Osteoblast (primary cell): ENCODE measurements around the gene BDH1. TPM values are rescaled to one million over a fixed set of nuclear protein-coding genes. Genes with fewer than 3 reads are reported as not detected.
A peak's percentile ranks its signal among the peaks of the same experiment; 100 is the strongest.

Experiments used
- DNase-seq: peaks from one replicate; pipeline ENCODE4 v3.0.0; 2011; ENCODE audit warnings: low spot score, mixed read lengths; ENCODE audit not compliant: insufficient read length; ENCODE audit errors: missing footprints
- H2AFZ ChIP-seq: 2 replicates; pipeline ENCODE4 v1.6.0; 2011; ENCODE audit warnings: mild to moderate bottlenecking, low read length
- H3K27ac ChIP-seq: 2 replicates; pipeline ENCODE4 v1.5.1; 2011; ENCODE audit warnings: mild to moderate bottlenecking, low read depth, low read length, moderate library complexity
- H3K27me3 ChIP-seq: 2 replicates; pipeline ENCODE4 v1.6.0; 2012; ENCODE audit warnings: mild to moderate bottlenecking, control low read depth, inconsistent platforms, low read length, moderate library complexity; ENCODE audit not compliant: insufficient read depth
- H3K36me3 ChIP-seq: 2 replicates; pipeline ENCODE4 v1.5.1; 2011; ENCODE audit warnings: mild to moderate bottlenecking, low read length, control low read depth, moderate library complexity; ENCODE audit not compliant: insufficient read depth
- H3K4me1 ChIP-seq: 2 replicates; pipeline ENCODE4 v1.5.1; 2011; ENCODE audit warnings: mild to moderate bottlenecking, low read length, control low read depth, moderate library complexity; ENCODE audit not compliant: insufficient read depth
- H3K4me2 ChIP-seq: 2 replicates; pipeline ENCODE4 v1.6.0; 2011; ENCODE audit warnings: mild to moderate bottlenecking, low read length; ENCODE audit not compliant: insufficient read depth
- H3K4me3 ChIP-seq: fragments of 200-600 bp; sonication (generic); 3 replicates; pipeline ENCODE4 v1.5.1; 2012; ENCODE audit warnings: mild to moderate bottlenecking, low read length, inconsistent platforms; ENCODE audit not compliant: insufficient read depth
- H3K79me2 ChIP-seq: 2 replicates; pipeline ENCODE4 v1.6.0; 2012; ENCODE audit warnings: mild to moderate bottlenecking, low read length, control low read depth, inconsistent platforms; ENCODE audit not compliant: insufficient read depth
- H3K9me3 ChIP-seq: 2 replicates; pipeline ENCODE4 v1.5.1; 2011; ENCODE audit warnings: low read depth, low read length, control low read depth
- H4K20me1 ChIP-seq: 2 replicates; pipeline ENCODE4 v1.6.0; 2012; ENCODE audit warnings: mild to moderate bottlenecking, low read length, control low read depth; ENCODE audit not compliant: insufficient read depth
- CTCF ChIP-seq: IDR thresholded peaks from 2 replicates; pipeline ENCODE4 v1.5.1; 2011; ENCODE audit warnings: mild to moderate bottlenecking, low read depth, low read length, moderate library complexity; ENCODE audit errors: extremely low read depth
- total RNA-seq: library from RNA; depleted of rRNA; stranded (reverse); fragments of >200 nt; gene quantifications from 2 replicates; pipeline ENCODE4 v1.2.3, GENCODE V29; 2012

The BDH1 gene
- total RNA-seq, 1 donor = 5.8 TPM

GRCh38 chr3:197508924-197509775, 46.6 kb downstream of the BDH1 start:
- H3K27ac ChIP-seq = peak overlapping the region; percentile 81
- DNase-seq = peak; percentile 76
- peaks cover 17% of the 10 kb centered on the region for H3K4me1 ChIP-seq
- no peaks in the 10 kb centered on the region for H3K9me3 ChIP-seq
- no peak for TF ChIP-seq CTCF
- peak overlapping the region; percentile 73 for H3K4me2 ChIP-seq
- no peaks in the 10 kb centered on the region for H3K79me2 ChIP-seq
- H4K20me1 ChIP-seq = no peaks in the 10 kb centered on the region
- peak overlapping the region; percentile 74 for H3K4me3 ChIP-seq
- H3K36me3 ChIP-seq = no peaks in the 10 kb centered on the region
- peak overlapping the region; percentile 89 for H2AFZ ChIP-seq
- H3K27me3 ChIP-seq = no peaks in the 10 kb centered on the region

- H3K9me3 ChIP-seq = no peaks in the 10 kb centered on the region
- no peak overlapping the region for H3K27ac ChIP-seq
- no peak for TF ChIP-seq CTCF
- H3K79me2 ChIP-seq = no peaks in the 10 kb centered on the region
- H3K36me3 ChIP-seq = no peaks in the 10 kb centered on the region
- peaks cover 17% of the 10 kb centered on the region for H3K4me1 ChIP-seq
- no peak overlapping the region for H2AFZ ChIP-seq
- no peak overlapping the region for H3K4me3 ChIP-seq
- H3K4me2 ChIP-seq = no peak overlapping the region
- H3K27me3 ChIP-seq = no peaks in the 10 kb centered on the region
- peak; percentile 44 for DNase-seq
- H4K20me1 ChIP-seq = no peaks in the 10 kb centered on the region
These were observed 47.3 kb downstream of the BDH1 start for GRCh38 chr3:197508461-197508860.

GRCh38 chr3:197508051-197508451, 47.7 kb downstream of the BDH1 start:
- no peak overlapping the region for H2AFZ ChIP-seq
- no peak for TF ChIP-seq CTCF
- no peaks in the 10 kb centered on the region for H3K36me3 ChIP-seq
- H3K9me3 ChIP-seq = no peaks in the 10 kb centered on the region
- peaks cover 17% of the 10 kb centered on the region for H3K4me1 ChIP-seq
- H3K4me3 ChIP-seq = no peak overlapping the region
- no peaks in the 10 kb centered on the region for H3K79me2 ChIP-seq
- H3K27me3 ChIP-seq = no peaks in the 10 kb centered on the region
- H4K20me1 ChIP-seq = no peaks in the 10 kb centered on the region
- no peak overlapping the region for H3K27ac ChIP-seq
- no peak for DNase-seq
- no peak overlapping the region for H3K4me2 ChIP-seq

GRCh38 chr3:197507541-197507940, 48.2 kb downstream of the BDH1 start:
- no peak for DNase-seq
- H3K27ac ChIP-seq = no peak overlapping the region
- H3K36me3 ChIP-seq = no peaks in the 10 kb centered on the region
- H3K4me2 ChIP-seq = no peak overlapping the region
- no peak overlapping the region for H2AFZ ChIP-seq
- no peaks in the 10 kb centered on the region for H4K20me1 ChIP-seq
- no peak overlapping the region for H3K4me3 ChIP-seq
- H3K9me3 ChIP-seq = no peaks in the 10 kb centered on the region
- H3K27me3 ChIP-seq = no peaks in the 10 kb centered on the region
- no peaks in the 10 kb centered on the region for H3K79me2 ChIP-seq
- no peak for TF ChIP-seq CTCF
- peaks cover 17% of the 10 kb centered on the region for H3K4me1 ChIP-seq
